Uterus (tissue), 4 donors: Measurements from ENCODE around the gene EYA4. TPM values are rescaled to one million over a fixed set of nuclear protein-coding genes. Genes with fewer than 3 reads are reported as not detected.

Source experiments
- DNase-seq, 2 donors: peaks; one replicate each; pipeline ENCODE4 v3.0.0-alpha.2; 2019 to 2020
- H3K27ac ChIP-seq, 2 donors: fragments of 200-600 bp; sonication (generic); 1 replicate in 1 of 2; 2 replicates in 1 of 2; pipeline ENCODE4 v1.5.1; 2016 to 2018
- H3K27me3 ChIP-seq, 2 donors: fragments of 200-600 bp; sonication (generic); one replicate each; pipeline ENCODE4 v1.5.1; 2018 to 2019; ENCODE audit warnings: control low read depth in 1 of 2
- H3K36me3 ChIP-seq, 2 donors: fragments of 200-600 bp; sonication (generic); one replicate each; pipeline ENCODE4 v1.5.1; 2019; ENCODE audit warnings: control low read depth in 1 of 2
- H3K4me1 ChIP-seq, 2 donors: fragments of 200-600 bp; sonication (generic); one replicate each; pipeline ENCODE4 v1.5.1; 2018 to 2019; ENCODE audit warnings: control low read depth in 1 of 2
- H3K4me3 ChIP-seq, 2 donors: fragments of 200-600 bp; sonication (generic); 1 replicate in 1 of 2; 2 replicates in 1 of 2; pipeline ENCODE4 v1.5.1; 2018 to 2019; ENCODE audit warnings: mild to moderate bottlenecking in 1 of 2
- H3K9me3 ChIP-seq, 2 donors: fragments of 200-600 bp; sonication (generic); one replicate each; pipeline ENCODE4 v1.5.1; 2019; ENCODE audit warnings: control low read depth in 1 of 2
- CTCF ChIP-seq, 4 experiments: fragments of 200-600 bp in 2 of 4; fragments of 450-650 bp in 2 of 4; sonication (generic) in 2 of 4; IDR thresholded peaks; one replicate each; pipeline ENCODE4 v1.5.1; 2016 to 2019; ENCODE audit warnings: antibody characterized with exemption in 4 of 4, mild to moderate bottlenecking in 2 of 4, moderate library complexity in 1 of 4
- POLR2A ChIP-seq, 2 donors: fragments of 450-650 bp; IDR thresholded peaks; one replicate each; pipeline ENCODE4 v1.6.1; 2016; ENCODE audit warnings: antibody characterized with exemption in 2 of 2, mild to moderate bottlenecking in 1 of 2, moderate library complexity in 1 of 2
- intact Hi-C: fragments of 100-400 bp; cut with DNase I; formaldehyde crosslinking; loops from one replicate; pipeline ENCODE4 v1.15.1; 2023; ENCODE audit warnings: low total_unique reads
- total RNA-seq, 4 donors: library from RNA; depleted of rRNA in 3 of 4; stranded (reverse); fragments of >200 nt in 3 of 4; gene quantifications; one replicate each; pipeline versions ENCODE4 v1.1.0 to v1.2.4, GENCODE V29; 2014 to 2023
- donor health status: DM: yes; HTN: yes; CAD: no.

The EYA4 gene
- total RNA-seq, 4 donors from 2014 or later: 2.0 to 8.8 (median 8.4) TPM; not detected in 1

GRCh38 chr6:133456944-133457343 is 215.8 kb downstream of the EYA4 start:
- no peaks in the 10 kb centered on the region for H3K27me3 ChIP-seq
- no peak overlapping the region for H3K4me3 ChIP-seq
- TF ChIP-seq POLR2A (IDR thresholded peaks at IDR 0.05) (no peak), CTCF (IDR thresholded peaks at IDR 0.05) (no peak)
- no peak for DNase-seq
- H3K27ac ChIP-seq: no peak overlapping the region
- intact Hi-C loops: no loop called here
- H3K36me3 ChIP-seq: no peaks in the 10 kb centered on the region
- no peaks in the 10 kb centered on the region for H3K4me1 ChIP-seq
- no peaks in the 10 kb centered on the region for H3K9me3 ChIP-seq

- intact Hi-C loops: no loop called here
- Histone ChIP-seq H3K27ac (no peak overlapping the region), H3K36me3 (no peaks in the 10 kb centered on the region), H3K9me3 (no peaks in the 10 kb centered on the region), H3K27me3 (no peaks in the 10 kb centered on the region), H3K4me3 (no peak overlapping the region), H3K4me1 (no peaks in the 10 kb centered on the region)
- DNase-seq: no peak
- TF ChIP-seq CTCF (IDR thresholded peaks at IDR 0.05): no peak
- no peak for TF ChIP-seq POLR2A (IDR thresholded peaks at IDR 0.05)
Measured at GRCh38 chr6:133460101-133460500, 218.9 kb downstream of the EYA4 start.

- no peak for DNase-seq
- H3K27me3 ChIP-seq: no peaks in the 10 kb centered on the region
- no peaks in the 10 kb centered on the region for H3K9me3 ChIP-seq
- TF ChIP-seq CTCF (IDR thresholded peaks at IDR 0.05) (no peak), POLR2A (IDR thresholded peaks at IDR 0.05) (no peak)
- no peak overlapping the region for H3K27ac ChIP-seq
- H3K4me3 ChIP-seq: no peak overlapping the region
- intact Hi-C loops: no loop called here
- no peaks in the 10 kb centered on the region for H3K36me3 ChIP-seq
- H3K4me1 ChIP-seq: no peaks in the 10 kb centered on the region
Measured at GRCh38 chr6:133463790-133464189, 222.6 kb downstream of the EYA4 start.

GRCh38 chr6:133466680-133467079 is 225.5 kb downstream of the EYA4 start:
- H3K9me3 ChIP-seq: no peaks in the 10 kb centered on the region
- intact Hi-C loops: no loop called here
- no peaks in the 10 kb centered on the region for H3K36me3 ChIP-seq
- H3K27ac ChIP-seq: no peak overlapping the region
- no peak for DNase-seq
- H3K4me1 ChIP-seq: no peaks in the 10 kb centered on the region
- TF ChIP-seq CTCF (IDR thresholded peaks at IDR 0.05) (no peak), POLR2A (IDR thresholded peaks at IDR 0.05) (no peak)
- H3K4me3 ChIP-seq: no peak overlapping the region
- no peaks in the 10 kb centered on the region for H3K27me3 ChIP-seq

GRCh38 chr6:133467231-133467981 is 226.2 kb downstream of the EYA4 start:
- Histone ChIP-seq H3K27me3 (no peaks in the 10 kb centered on the region), H3K4me1 (no peaks in the 10 kb centered on the region), H3K27ac (no peak overlapping the region), H3K36me3 (no peaks in the 10 kb centered on the region), H3K9me3 (no peaks in the 10 kb centered on the region), H3K4me3 (no peak overlapping the region)
- intact Hi-C loops: no loop called here
- TF ChIP-seq POLR2A (IDR thresholded peaks at IDR 0.05) (no peak), CTCF (IDR thresholded peaks at IDR 0.05) (no peak)
- DNase-seq: no peak
